Left hindlimb (tissue), 1 donor: ENCODE measurements around the gene LCNL1.

Experiments used
- DNase-seq: peaks from one replicate; pipeline ENCODE4 v3.0.0-alpha.2; 2018

Gene LCNL1

DNA sequence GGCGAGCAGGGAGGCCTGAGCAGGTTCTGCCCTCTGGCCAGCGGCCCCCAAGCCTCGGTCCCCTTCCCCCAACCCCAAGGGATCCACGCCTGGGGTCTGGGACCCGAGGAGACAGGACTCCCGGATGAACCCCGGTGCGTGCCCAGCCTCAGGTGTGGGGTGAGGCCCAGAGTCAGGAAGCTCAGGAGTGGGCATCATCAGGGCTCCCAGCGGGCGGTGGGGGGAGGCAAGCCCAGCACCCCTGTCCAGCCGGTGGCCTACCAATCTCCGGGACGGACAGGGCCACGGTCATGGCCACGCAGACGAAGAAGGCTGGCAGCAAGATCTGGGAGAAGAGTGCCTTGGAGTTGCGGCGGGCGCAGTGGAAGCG is 30.8 kb downstream of the LCNL1 start:
- no peak for DNase-seq

DNA sequence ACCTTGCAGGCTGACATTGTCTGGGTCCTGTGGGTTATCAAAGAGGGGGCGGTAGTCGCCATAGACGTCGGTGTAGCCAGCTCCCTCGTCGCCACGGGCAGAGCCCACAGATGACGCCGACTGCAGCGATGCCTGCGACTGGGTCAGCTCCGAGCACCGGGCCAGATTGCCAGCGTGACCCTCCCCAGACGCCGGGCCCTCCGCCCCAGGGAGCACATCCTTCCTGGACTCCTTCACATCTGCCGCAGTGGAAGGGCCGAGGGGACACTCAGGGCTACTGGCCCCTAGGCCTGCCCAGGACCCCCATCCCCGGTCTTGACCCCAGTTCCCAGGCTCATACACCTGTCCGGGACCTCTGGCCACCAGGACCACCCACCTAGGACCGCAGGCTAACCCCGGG is 31.4 kb downstream of the LCNL1 start:
- DNase-seq: no peak

DNA sequence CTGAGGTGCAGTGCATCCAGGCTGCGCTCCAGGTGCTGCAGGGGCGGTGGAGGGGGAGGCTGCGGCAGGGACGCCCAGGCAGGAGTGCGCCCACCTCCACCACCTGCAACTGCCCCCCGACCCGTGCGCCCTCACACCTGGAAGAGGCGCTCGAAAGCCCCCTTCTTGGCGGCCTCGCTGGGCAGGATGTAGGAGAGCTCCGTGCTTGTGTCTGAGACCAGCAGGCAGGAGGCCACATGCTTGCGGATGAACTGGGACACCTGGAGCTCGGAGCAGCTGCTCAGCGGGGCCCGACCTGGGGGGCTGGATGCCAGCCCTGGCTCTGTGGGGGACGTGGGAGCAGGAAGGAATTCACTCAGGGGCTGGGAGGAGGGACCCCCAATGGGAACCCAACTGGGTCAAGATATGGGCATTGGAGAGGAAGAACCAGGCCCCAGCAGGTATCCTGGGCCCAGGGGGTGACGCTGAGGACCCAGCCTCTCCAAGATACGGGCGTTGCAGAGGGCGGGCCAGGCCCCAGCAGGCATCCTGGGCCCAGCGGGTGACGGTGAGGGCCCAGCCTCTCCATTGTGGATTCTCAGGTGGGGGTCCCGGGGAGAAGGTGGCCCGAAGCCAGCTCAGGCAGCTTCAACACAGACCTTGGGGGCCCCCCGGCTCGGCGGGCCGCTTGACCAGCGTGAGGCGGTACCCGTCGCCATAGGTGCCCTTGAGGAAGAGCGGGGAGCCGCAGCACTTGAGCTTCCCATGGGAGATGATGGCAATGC is 32.2 kb downstream of the LCNL1 start:
- DNase-seq: no peak

DNA sequence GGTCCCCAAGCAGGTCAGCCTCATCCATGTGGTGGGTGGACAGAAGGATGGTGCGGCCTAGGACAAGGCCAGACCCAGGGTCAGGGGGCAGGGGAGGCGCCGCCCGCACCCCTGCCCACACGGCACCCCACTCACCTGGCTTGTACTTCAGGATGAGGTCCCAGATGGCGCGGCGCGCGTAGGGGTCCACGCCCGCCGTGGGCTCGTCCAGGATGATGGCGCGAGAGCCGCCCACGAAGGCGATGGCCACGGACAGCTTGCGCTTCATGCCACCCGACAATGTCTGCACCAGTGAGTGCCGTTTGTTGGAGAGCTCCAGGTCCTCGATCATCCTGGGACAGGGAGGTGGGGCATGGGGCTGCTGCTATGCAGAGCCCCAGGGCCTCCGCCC is 32.7 kb downstream of the LCNL1 start:
- no peak for DNase-seq

DNA sequence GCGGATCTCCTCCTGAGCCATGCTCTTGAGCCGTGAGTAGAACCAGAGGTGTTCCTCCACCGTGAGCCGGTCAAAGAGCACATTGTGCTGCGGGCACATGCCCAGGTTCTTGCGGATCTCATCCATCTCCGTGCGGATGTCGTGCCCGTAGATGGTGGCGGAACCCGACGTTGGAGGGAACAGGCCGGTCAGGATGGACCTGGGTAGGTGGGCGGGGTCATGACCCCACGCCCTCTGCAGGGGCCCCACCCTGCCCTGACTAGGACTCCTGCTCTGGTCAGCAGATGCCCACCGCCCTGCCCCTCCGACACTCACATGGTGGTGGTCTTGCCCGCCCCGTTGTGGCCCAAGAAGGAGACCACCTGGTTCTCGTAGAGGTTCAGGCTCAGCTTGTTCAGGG is 33.2 kb downstream of the LCNL1 start:
- DNase-seq: no peak

DNA sequence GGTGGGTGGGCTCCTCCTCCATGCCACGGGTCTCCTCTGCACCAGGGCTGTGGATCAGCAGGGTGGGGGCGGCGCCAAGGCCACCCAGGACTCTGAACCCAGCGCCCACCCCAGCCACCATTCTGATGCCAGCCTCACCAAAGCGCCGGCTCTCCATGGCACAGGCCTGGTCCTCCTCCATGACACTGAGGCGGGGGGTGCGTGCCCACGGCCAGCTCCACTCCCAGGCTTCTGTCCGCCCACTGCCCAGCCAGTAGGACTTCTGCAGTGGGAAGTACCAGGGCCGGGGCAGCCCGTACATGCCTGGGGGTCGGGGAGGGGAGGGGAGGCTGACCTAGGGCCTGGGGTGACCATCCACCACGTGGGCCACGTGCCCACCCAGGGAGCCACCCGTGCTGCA is 33.6 kb downstream of the LCNL1 start:
- DNase-seq: no peak

DNA sequence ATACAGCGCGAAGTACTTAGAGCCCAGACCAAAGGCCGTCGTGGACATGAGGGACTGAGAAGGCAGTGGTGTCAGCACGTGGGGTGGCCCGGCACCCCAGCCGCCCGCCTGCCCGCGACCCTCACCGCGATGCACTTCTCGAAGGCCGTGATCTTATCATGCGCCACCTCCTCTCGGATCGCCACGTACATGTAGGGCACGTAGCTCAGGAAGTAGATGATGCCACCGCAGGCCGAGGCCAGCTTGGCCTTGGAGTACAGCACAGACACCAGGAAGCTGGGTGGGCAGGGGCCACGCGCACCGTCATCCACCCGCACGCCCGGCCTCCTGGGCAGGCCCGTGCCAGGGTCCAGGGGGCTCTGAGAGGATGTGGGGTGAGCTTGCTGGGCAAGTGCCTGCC is 34.3 kb downstream of the LCNL1 start:
- DNase-seq: no peak

DNA sequence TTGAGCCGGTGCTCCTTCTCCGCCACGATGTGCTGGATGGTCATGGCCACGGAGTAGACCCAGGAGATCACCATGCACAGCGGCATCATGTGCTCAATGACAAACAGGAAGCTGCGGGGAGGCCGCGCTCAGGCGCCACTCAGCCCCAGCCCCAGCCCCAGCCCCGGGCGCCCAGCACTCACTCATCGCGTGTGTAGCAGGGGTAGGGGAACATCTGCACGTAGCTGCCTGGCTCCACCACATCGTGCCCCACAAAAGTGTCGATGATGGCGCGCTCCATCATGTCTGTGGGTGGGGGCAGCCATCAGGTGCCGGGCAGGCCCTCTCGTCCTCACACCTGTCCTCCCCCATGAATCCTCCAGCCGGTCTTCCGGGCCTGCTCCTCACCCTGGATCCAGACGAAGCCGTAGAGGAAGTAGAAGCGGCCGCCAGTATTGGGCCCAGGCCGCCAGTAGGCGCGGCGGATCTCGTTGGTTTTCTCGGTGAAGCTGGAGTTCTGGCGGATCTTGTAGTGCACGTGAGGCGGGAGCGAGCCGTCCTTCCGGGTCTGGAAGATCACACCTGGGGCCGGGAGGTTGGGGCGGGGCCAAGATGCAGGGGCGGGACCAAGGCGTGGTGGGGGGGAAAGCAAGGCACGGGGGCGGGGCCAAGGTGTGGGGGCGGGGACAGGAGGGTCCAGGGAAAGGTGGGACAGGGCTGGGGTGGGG is 35.2 kb downstream of the LCNL1 start:
- no peak for DNase-seq

DNA sequence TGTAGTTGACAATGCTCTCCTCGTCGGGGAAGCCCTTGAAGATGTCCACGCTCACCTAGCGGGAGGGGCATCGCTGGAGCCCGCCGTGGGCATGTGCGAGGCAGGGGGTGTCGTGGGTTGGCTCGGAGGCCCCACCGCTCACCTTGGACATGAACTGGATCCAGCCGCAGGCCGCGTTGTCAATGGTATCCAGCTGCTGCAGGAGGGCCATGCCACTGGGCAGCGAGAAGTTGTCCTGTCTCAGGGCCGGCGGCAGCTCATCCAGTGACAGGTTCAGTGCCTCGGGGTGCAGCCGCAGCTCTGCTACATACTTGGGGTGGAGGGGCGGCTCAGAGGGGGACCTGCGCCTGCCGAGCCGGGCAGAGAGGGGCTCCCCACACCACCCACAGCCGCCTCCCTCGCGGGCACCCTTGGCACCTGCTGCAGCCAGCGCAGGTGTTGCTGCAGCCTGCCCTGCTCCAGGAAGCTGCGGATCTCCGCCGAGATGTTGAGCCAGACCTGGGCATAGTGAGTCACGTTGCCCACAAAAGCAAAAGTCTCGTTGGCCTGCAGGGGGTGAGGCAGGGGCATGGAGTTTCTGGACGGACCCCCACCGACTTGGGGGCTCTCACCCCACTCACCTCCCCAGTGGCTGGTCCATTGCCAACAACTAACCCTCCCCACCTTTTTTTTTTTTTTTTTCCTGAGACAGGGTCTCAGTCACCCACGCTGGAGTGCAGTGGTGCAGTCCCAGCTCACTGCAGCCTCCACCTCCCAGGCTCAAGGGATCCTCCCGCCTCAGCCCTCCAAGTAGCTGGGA is 36.2 kb downstream of the LCNL1 start:
- DNase-seq: no peak

DNA sequence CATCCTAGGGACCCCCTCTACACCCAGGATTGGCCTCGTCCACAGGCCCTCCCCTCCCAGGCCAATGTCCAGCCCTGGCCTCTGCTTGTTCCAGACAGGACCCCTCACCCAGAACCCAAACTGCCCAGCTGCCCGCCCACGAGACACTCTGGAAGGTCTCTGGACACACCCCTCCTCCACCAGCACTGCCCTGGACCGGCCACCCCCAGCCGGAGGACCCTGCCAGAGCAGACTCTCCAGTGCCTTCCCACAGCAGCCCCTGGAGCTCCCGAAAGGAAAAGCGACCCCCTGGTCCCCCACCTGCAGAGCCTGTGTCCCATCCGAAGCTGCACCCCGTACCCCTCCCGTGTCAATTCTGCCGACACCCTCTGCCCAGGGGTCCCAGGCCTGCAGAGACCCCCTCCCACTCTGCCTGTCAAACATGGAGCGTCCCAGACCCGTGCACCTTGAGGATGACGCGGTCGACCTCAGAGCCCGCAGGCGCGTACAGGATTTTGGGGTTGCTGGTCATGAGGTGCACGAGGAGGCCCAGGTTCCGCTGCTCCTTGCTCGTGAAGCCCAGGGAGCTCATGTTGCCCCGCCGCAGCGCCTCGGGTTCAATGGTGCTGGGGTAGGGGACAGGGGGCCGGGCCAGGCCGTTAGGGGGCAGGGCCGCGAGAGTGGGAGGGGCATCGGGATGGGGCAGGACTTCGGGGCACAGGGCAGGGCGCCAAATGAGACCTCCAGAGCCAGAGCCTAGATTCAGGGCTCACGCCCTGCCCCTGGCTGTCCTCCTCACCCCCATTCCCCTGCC is 37.3 kb downstream of the LCNL1 start:
- DNase-seq: no peak

DNA sequence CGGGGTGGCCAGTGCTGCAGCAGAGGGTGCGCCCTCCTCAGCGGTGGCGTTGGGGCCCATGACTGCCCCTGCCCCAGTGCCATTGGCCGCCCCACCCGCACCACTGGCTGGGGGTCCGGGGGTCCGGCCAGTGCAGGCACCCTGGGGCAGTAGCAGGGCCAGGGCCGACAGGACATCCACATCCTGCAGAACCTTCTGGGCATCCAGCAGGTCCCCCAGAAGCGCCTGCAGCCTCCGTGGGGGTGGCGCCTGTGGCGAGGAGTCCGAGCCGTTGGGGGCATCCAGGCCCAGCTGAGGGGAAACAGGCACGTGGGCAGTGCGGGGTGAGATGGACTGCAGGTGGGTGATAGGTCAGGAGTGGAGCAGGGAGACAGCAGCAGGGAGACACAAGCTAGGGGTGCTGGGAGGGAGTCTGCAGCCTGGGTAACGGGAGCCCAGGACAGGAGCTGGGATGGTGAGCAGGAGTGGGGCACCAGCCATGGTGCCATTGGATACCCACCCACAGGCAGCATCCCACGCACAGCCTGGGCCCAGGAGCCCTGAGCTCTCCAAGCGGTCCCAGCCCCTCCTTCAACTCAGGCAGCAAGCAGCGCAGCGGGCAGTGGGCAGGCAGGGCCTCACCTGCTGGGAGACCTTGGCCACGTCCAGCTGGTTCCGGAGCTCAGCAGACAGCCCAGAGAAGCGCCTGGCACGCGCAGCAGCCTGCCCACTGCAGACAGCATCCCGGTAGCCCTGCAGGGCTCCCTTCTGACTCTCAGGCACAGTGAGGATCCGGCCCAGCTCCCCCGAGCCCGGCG is 38.2 kb downstream of the LCNL1 start:
- no peak for DNase-seq

DNA sequence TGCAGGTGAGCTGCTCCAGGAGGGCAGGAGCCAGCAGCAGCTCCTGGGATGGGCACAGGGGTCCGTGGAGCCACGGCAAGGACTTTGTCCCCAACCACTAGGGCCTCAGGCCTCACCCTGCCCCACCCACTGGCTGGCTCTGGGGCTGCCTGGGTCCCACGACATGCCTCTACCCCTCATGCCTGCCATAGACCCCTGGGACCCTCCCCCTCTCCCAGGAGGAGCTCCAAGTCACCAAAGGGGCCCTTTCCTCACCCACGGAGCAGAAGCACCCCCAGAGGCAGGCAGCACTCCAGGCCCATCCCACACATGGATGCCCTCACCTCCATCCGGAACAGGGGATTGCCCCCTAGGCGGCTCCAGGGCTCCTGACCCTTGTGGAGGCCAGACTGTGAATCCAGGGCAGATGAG is 38.8 kb downstream of the LCNL1 start:
- DNase-seq: no peak

DNA sequence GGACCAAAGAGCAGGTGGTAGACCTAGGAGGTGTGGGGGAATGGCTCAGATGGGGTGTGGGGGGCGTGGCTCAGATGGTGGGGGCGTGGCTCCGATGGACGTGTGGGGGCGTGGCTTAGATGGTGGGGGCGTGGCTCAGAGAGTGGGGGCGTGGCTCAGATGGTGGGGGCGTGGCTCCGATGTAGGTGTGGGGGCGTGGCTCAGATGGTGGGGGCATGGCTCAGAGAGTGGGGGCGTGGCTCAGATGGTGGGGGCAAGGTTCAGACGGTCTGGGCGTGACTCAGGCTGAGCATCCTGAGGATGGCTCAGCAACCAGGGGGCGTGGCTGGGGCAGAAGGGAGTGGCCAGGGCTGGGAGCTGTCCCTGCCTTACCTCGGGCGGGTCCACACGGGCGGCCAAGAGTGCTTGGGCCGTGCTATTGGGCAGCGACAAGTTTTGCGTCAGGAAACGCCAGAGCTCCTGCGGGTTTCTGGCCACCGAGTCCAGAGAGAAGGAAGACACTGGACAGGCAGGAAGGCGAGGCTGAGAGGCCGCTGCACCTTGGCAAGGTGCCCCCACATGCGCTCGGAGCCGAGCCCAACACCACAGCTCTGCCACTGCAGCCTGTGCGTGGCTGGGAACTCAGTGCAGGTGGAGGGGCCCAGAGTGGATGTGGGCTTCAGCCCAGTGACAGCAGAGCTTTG is 39.3 kb downstream of the LCNL1 start:
- no peak for DNase-seq

DNA sequence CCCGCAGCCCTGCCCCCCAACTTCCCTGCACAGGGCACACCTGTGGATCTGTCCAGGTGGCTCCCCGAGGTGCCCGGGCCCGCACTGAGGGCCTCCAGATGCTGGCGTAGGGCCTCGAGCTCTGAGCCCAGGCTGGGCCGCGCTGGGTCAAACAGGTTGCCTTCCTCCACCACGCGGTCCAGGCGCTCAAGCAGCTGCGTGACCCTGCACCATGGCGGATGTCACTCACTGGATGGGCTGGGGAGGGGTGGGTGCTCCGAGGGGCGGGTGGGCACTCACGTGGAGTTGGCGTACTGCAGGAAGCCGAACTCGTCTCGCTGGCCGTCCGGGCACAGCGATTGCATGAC is 39.8 kb downstream of the LCNL1 start:
- DNase-seq: no peak

DNA sequence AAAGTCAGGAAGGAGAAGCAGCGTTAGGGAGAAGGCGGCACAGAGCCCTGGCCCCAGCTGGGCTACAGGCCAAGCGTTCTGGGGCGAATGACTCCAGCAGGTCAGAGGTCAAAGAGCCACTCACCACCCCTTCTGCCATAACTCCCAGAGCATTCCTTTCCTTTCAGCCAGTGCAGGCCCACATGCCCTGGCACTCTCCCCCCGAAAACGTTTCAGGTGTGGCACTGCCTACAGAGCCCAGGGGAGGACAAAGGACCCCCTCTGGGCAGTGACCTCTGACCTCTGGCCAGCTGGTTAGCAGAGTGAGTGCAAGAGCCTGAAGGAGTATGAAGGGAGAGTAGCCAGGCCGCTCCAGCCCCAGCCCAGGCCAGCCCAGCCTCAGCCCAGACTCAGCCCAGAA is 40.4 kb downstream of the LCNL1 start:
- DNase-seq: no peak

DNA sequence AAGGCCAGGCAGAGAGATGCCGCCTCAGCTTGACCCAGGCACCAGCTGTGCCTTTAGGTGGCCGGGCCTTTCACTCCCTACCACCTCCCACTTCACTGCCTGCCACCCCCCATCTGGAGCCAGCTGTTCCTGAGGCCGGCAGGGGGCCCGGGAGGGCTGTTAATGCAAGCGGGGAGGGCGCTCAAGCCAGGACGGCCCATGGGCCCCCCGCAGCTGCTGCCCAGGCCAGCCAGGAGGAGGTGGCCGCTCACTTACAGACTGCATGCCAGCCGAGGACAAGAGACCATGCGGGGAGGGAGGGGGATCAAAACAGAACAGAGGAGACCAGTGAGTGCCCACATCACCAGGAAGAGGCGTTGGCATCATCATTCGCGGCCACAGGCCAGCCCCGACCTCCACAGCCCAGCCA is 40.8 kb downstream of the LCNL1 start:
- no peak for DNase-seq

DNA sequence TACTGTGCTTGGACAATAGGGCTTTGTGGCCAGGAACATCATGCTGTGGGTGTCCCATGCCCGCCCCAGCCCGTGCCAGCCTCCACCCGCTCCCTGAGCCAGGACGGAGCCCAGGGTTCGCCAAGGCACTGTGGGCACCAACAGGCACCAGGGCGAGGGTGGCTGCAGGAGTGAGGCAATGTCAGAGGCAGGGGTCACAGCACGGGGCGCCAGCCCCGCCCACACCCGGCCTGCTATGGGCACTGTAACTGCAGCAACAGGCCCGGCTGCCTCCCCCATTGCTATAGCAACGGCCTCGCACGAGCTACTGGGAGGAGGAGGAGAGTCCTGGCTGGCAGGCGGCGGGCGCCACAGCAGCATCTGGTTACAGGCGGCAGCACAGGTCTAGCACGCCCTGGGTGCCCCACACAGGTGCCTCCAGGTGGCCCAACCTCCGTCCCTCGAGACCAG is 42.7 kb downstream of the LCNL1 start:
- no peak for DNase-seq

DNA sequence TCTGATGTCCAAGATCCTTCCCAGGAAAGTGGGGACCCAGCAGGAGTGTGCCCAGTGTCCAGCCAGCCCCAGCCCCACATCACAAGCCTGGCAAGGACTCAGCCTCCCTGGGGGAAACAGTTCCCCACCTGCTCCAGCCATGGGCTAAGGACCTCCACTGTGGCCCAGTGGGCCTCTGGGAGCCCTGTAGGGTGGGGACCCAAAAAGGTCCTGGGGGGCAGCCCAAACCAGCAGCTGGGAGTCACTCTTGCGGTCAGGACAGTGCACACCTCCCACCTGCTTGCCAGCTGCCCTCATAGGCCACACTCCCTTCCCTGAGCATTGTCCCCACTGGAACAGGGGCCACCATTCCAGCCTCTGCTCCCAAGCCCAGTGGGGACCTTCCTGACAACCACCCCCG is 43.6 kb downstream of the LCNL1 start:
- no peak for DNase-seq

DNA sequence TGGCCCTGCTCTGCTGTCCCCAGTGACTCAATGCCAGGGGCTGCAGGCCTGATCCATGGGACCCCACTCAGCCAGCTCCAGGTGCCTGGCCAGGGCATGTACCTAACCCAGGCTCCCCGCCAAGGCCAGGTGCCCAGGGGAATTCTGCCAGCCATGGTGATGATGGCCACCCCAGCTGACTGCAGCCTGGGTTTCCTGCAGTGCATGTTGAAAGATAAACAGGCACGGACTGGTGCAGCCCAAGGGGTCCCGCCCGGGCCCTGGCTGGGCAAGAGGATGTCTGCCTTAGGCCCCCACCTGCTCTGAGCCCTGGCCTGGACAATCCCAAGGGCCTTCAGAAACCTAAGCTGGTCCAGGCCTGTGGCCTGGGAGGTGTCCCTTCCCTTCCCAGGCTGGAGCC is 44.0 kb downstream of the LCNL1 start:
- DNase-seq: no peak

DNA sequence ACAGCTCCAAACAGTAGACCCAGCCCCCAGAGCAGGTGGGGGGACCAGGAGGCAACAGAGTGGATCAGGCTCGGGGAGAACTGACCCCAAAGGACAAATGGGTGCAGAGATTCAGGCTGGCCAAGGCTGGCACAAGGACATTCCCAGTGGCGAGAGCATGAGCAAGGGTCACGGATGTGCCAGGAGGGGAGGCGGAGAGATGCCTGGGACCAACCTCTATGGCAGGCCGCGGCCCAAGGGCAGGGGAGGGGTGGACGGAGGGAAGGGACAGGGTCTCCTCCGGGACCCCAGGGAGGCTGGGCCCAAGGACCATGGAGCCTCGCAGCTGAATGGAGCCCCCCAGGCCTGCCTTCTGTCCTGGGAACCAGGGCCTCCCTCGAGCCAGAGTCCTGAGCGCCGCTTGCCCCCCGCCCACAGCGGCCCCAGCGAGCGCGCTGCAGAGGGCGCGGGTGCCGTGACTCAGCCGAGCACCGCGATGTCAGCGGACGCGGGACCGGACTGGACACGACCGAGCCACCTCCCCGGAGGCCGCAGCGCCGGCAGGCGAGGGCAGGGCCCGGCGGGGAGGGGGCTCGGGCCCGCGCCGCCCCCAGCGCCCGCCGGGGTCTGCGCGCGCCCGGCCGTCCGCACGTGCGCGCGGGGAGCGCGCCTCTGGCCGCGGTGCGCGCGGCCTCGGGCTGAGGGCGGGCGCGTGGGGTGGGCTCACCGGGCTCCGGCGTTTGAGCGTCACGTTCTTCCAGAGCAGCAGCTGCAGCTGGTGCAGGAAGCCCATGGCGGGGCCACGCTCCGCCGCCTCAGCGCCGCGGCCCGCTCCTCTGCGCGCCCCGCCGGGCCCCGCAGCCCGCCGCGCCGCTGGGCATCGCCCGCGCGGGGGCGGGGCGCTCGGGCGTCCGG is 44.8 kb downstream of the LCNL1 start, which contains the start of gene ABCA2:
Gene ABCA2 (minus strand): TSS at position 869 of the 894 bp plus-strand sequence. CDS start 97 bp downstream, at position 772.
- DNase-seq: no peak
